HepG2 (cell line): ENCODE data around the gene LAMB2. TPM values are rescaled to one million over a fixed set of nuclear protein-coding genes. Genes with fewer than 3 reads are reported as not detected.

Experiments
- FOSL2 ChIP-seq: sonication (generic); formaldehyde crosslinking; IDR thresholded peaks from 2 replicates; pipeline ENCODE4 v1.4.0; 2020; ENCODE audit warnings: missing genetic modification reagents
- GATA4 ChIP-seq: sonication (generic); IDR thresholded peaks from 2 replicates; pipeline ENCODE4 v1.6.1; 2016; ENCODE audit warnings: antibody characterized with exemption, low read depth, borderline replicate concordance
- HDAC1 ChIP-seq: sonication (generic); formaldehyde crosslinking; IDR thresholded peaks from 2 replicates; pipeline ENCODE4 v1.5.1; 2020; ENCODE audit warnings: mild to moderate bottlenecking, missing genetic modification reagents
- MBNL3 ChIP-seq: fragments of 250-450 bp; sonication (Bioruptor Pico); conservative IDR thresholded peaks from 2 replicates; pipeline ENCODE4 v1.8.0; 2022; ENCODE audit warnings: mild to moderate bottlenecking, inconsistent platforms
- PITX1 ChIP-seq: sonication (generic); formaldehyde crosslinking; IDR thresholded peaks from 2 replicates; pipeline ENCODE4 v1.5.1; 2020; ENCODE audit warnings: mild to moderate bottlenecking, missing genetic modification reagents
- POLR2AphosphoS2 ChIP-seq: IDR thresholded peaks from 2 replicates; pipeline ENCODE4 v1.6.1; 2011; ENCODE audit warnings: low read depth, low read length, improper control_type of control experiment
- SMARCC2 ChIP-seq: fragments of 450-650 bp; IDR thresholded peaks from 2 replicates; pipeline ENCODE4 v1.6.1; 2017; ENCODE audit warnings: antibody characterized with exemption, mild to moderate bottlenecking
- TCF7 ChIP-seq: sonication (generic); IDR thresholded peaks from 2 replicates; pipeline ENCODE4 v1.6.1; 2016; ENCODE audit warnings: antibody characterized with exemption, low read depth
- THRA ChIP-seq: sonication (generic); formaldehyde crosslinking; IDR thresholded peaks from 2 replicates; pipeline ENCODE4 v1.4.0; 2020; ENCODE audit warnings: missing genetic modification reagents, borderline replicate concordance
- YEATS2 ChIP-seq: sonication (generic); formaldehyde crosslinking; IDR thresholded peaks from 2 replicates; pipeline ENCODE4 v1.4.0; 2020; ENCODE audit warnings: missing genetic modification reagents, borderline replicate concordance
- ZBED4 ChIP-seq: sonication (generic); formaldehyde crosslinking; IDR thresholded peaks from 2 replicates; pipeline ENCODE4 v1.4.0; 2020; ENCODE audit warnings: missing genetic modification reagents, borderline replicate concordance
- ZC3H13 ChIP-seq: sonication (generic); formaldehyde crosslinking; IDR thresholded peaks from 2 replicates; pipeline ENCODE4 v1.8.1; 2023; ENCODE audit warnings: mild to moderate bottlenecking, missing genetic modification reagents, moderate library complexity
- ZKSCAN8 ChIP-seq: IDR thresholded peaks from 2 replicates; pipeline ENCODE4 v1.6.1; 2016; ENCODE audit warnings: borderline replicate concordance, missing genetic modification reagents, missing compliant biosample characterization
- ZNF225 ChIP-seq: sonication (generic); formaldehyde crosslinking; IDR thresholded peaks from 2 replicates; pipeline ENCODE4 v1.4.0; 2020; ENCODE audit warnings: mild to moderate bottlenecking, missing genetic modification reagents
- ZNF253 ChIP-seq: sonication (generic); formaldehyde crosslinking; IDR thresholded peaks from 2 replicates; pipeline ENCODE4 v1.8.0; 2022; ENCODE audit warnings: mild to moderate bottlenecking, missing genetic modification reagents, borderline replicate concordance
- ZNF282 ChIP-seq: fragments of 450-650 bp; IDR thresholded peaks from 2 replicates; pipeline ENCODE4 v1.6.1; 2018; ENCODE audit not compliant: partially characterized antibody
- ZNF691 ChIP-seq: sonication (generic); formaldehyde crosslinking; IDR thresholded peaks from 2 replicates; pipeline ENCODE4 v1.4.0; 2020; ENCODE audit warnings: missing genetic modification reagents, low read depth, mild to moderate bottlenecking, borderline replicate concordance
- ZNF761 ChIP-seq: sonication (generic); formaldehyde crosslinking; conservative IDR thresholded peaks from 2 replicates; pipeline ENCODE4 v1.4.0; 2020; ENCODE audit warnings: mild to moderate bottlenecking, missing genetic modification reagents
- polyA plus RNA-seq, 8 experiments: library from polyadenylated mRNA; depleted of rRNA in 3 of 8; stranded (reverse) in 7 of 8; unstranded in 1 of 8; fragments of >200 nt; fragmentation: Illumina TruSeq in 4 of 8; extraction: Trizol in 4 of 8; gene quantifications; 2 replicates each; pipeline versions ENCODE4 v1.2.1 to v1.2.3, GENCODE V29; 2011 to 2016; ENCODE audit warnings: low read depth in 4 of 8, missing spikeins in 1 of 8, mixed read lengths in 1 of 8; ENCODE audit not compliant: insufficient read depth in 1 of 8
- total RNA-seq, 5 experiments: library from RNA; depleted of rRNA; stranded (reverse); fragments of >200 nt; fragmentation: Illumina TruSeq; extraction: Trizol; gene quantifications; 2 replicates each; pipeline ENCODE4 v1.2.3, GENCODE V29; 2016; ENCODE audit warnings: low read depth in 1 of 5
- TF ChIP-seq, protein P1 (sequence below): IDR thresholded peaks from 2 replicates; pipeline ENCODE4 v1.6.1; 2016; ENCODE audit warnings: mild to moderate bottlenecking, missing biosample characterization, missing genetic modification reagents
- TF ChIP-seq, protein P2 (sequence below), 2 experiments: sonication (generic) in 1 of 2; formaldehyde crosslinking in 1 of 2; IDR thresholded peaks; 2 replicates each; pipeline versions ENCODE4 v1.5.1 to v1.6.1; 2011 to 2020; ENCODE audit warnings: borderline replicate concordance in 1 of 2, low read depth in 1 of 2, low read length in 1 of 2, mild to moderate bottlenecking in 1 of 2, missing genetic modification reagents in 1 of 2, moderate library complexity in 1 of 2

The LAMB2 gene
- total and polyA plus RNA-seq, 2 of the 13 experiments (the other 11 are each of a cell fraction or from before 2014, with no cell fraction given): 208 to 443 TPM

- TF ChIP-seq TCF7: no peak
- TF ChIP-seq SMARCC2: no peak
- no peak for TF ChIP-seq ZKSCAN8 (CRISPR knock-in tag)
- no peak for TF ChIP-seq POLR2AphosphoS2
- TF ChIP-seq ZBED4 (CRISPR knock-in tag): no peak
- TF ChIP-seq YEATS2 (CRISPR knock-in tag): peak; percentile 68; the same call in 1 of the 2 replicates
- TF ChIP-seq ZNF225 (CRISPR knock-in tag): no peak
- no peak for TF ChIP-seq GATA4
- TF ChIP-seq HDAC1: peak; percentile 73; the same call in 1 of the 2 replicates
- TF ChIP-seq ZNF761 (CRISPR knock-in tag): no peak
- no peak for TF ChIP-seq MBNL3 (CRISPR knock-in tag)
- TF ChIP-seq, protein P1, sequence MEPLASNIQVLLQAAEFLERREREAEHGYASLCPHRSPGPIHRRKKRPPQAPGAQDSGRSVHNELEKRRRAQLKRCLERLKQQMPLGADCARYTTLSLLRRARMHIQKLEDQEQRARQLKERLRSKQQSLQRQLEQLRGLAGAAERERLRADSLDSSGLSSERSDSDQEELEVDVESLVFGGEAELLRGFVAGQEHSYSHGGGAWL (CRISPR knock-in tag): no peak
- TF ChIP-seq ZNF691 (CRISPR knock-in tag): no peak
- TF ChIP-seq, protein P2, sequence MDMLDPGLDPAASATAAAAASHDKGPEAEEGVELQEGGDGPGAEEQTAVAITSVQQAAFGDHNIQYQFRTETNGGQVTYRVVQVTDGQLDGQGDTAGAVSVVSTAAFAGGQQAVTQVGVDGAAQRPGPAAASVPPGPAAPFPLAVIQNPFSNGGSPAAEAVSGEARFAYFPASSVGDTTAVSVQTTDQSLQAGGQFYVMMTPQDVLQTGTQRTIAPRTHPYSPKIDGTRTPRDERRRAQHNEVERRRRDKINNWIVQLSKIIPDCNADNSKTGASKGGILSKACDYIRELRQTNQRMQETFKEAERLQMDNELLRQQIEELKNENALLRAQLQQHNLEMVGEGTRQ (IDR thresholded peaks at IDR 0.05; ENCODE audit: low read depth, low read length): no peak
- TF ChIP-seq, protein P2 (CRISPR knock-in tag; IDR thresholded peaks at IDR 0.05; ENCODE audit: borderline replicate concordance): no peak
- 0 out of 2 replicates have a peak, but pooled peaks have one; percentile 7 for TF ChIP-seq ZNF253 (CRISPR knock-in tag)
- no peak for TF ChIP-seq THRA (CRISPR knock-in tag)
- peak; percentile 34 for TF ChIP-seq FOSL2 (CRISPR knock-in tag)
- TF ChIP-seq ZC3H13: 0 out of 2 replicates have a peak, but pooled peaks have one; percentile 54
- TF ChIP-seq ZNF282: no peak
- TF ChIP-seq PITX1 (CRISPR knock-in tag): 0 out of 2 replicates have a peak, but pooled peaks have one; percentile 22
Measured at GRCh38 chr3:49132437-49133225, at the start of gene LAMB2 (continued).
